Urothelium cell line (cell line): Measurements from ENCODE around the gene SERTM2.
"Not testable (repeated sequence)": the region's sequence is repeated elsewhere in the genome, so short reads cannot be mapped to it uniquely, and the experiment has no call there.

ENCODE experiments used
- DNase-seq: peaks from one replicate; pipeline ENCODE4 v3.0.0; 2011; ENCODE audit warnings: low spot score, mixed read lengths
- FAIRE-seq: peaks from 2 replicates; lab custom pipeline; 2011; peaks lifted over from hg19 to GRCh38; lab: Jason Lieb, UNC

SERTM2 gene

DNA sequence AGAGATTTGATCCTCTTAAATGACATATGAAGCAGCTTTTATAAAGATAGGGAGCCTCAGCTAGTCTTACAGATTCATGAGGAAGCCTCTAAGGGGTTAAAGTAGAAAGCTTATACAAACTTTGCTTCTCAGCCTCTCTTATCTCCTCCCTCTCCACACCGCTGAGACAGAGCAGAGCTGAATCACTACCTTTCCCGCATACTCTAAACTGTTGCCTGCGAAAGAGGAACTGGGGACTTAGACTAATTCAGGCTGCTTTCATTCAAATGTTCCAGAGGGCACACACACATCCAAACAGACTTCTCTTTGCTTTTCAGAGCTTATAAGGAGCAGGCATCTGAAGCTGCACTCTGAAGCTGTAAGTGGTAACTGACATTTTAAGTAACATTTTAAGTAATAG, at the start of gene SERTM2:
Gene SERTM2 (plus strand): TSS at position 169 of the 400 bp plus-strand sequence. CDS start 7,213 bp downstream, outside the sequence.
- DNase-seq (peak; percentile 1), FAIRE-seq (no peak)

DNA sequence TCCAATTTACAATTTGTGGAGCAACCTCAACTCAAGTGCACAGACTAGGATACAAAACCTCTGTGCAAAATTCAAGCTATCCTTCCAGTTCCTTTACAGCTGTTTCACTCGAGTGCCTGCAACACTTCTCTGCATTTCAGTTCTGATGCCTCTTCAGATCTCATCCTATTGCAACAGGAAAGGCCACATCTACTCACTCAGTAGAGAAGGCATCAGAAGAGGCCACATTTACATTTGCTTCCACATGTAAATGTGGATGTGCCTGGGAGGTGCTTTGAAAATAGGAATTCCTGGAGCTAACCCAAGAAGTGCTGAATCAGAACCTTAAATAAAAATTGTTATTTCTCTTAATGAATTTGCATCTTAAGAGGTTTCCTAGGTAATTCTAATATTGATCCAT, 45.8 kb upstream of the SERTM2 start:
- DNase-seq (no peak), FAIRE-seq (no peak)

DNA sequence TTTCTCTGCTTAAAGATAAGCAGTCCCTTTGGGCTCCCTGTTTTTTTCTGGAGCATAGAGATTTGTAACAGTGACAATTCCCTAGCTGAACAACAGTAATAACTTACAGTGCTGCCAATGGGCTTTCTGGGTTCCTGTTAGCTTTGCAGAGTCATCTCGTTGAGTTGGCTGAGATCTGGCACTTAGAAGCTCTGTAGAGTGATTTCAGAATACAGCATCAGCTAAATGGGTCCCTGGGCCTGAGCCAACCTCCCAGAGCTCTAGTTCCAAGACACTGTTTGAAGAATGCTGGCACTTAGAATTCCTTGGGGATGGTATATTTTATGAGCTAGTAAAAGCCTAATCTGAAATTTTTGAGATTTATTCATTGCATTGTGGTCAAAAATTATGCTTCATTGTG, 43.5 kb upstream of the SERTM2 start:
- DNase-seq, result no peak

DNA sequence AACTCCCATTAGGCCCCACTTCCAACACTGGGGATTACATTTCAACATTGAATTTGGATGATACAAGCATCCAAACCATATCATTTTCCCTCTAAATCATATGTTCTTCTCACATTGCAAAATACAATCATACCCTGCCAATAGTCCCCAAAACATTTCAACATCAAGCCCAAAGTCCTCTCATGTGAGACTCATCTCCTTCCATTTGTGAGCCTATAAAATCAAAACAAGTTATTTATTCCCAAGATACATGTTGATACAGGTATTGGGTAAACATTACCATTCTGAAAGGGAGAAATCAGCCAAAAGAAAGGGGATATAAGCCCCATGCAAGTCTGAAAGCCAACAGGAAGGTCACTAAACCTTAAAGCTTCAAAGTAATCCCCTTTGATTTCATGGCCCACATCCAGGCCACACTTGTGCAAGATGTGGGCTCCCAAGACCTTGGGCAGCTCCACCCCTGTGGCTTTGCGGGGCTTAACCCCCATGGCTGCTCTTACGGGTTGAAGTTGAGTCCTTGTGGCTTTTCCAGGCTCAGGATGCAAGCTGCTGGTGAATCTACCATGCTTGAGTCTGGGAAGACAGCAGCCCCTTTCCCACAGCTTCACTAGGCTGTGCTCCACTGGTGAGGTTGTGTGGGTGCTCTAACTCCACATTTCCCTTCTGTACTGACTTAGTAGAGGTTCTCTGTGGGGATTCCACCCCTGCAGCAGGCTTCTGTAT, 40.6 kb upstream of the SERTM2 start:
- no peak for FAIRE-seq
- DNase-seq, result no peak

More for the DNA sequence above, 43.5 kb upstream of the SERTM2 start:
- no peak for FAIRE-seq

DNA sequence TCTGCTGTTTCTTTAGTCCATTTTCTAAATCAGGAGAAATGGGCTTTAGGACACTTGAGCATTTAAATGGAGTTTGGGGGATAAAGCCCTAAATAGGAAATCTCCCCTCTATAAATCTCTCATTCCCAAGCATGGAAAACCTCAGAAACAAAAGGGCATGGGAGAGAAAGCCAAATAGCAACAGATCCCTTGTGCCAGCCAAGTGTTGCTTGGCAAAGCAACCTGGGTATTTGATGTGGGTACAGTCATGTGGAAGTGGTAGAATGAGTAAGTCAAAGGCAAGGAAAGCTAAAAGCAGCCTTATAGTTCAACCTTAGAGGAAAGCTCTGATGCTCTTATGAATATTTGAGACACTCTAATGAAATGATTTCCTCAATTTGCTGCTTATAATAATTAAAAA, 29.5 kb upstream of the SERTM2 start:
- FAIRE-seq (no peak), DNase-seq (no peak)

DNA sequence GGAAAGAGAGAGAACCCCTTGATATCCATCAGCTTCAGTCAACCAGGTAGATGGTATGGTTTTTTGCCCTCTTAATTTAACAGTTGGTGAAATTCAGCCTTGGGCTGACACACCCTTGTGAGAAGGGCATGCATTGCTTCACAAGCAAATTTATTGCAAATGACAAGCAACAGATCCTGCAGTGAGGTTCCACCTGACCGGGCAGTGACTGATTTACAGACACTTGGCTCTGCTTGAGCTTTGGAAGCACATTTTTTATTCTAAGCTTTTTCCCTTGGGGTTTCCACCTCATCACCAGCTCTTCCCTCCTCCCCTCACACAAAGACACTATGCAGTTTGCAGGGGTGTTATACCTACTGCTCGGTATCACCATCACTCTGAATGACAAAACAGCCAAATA, 28.3 kb upstream of the SERTM2 start:
- DNase-seq (no peak), FAIRE-seq (no peak)

DNA sequence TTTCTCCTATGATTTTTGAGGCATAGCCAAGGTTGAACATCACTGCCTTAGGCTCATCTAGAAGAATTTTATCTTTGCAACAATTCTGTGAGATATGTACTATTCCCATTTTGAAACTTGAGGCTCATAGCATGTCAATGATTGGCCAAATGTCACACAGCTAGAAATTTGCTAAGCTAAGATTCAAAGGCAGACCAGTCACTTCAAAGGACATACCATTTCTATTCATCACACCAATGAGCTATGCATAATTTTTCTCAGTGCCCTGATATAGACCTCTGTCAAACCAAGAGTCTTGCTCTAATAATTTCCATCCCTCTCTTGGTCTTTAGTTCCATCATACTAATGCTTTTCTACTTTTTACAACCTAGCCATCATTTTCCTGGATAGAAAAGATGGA, 27.6 kb upstream of the SERTM2 start:
- no peak for FAIRE-seq
- DNase-seq, result no peak

DNA sequence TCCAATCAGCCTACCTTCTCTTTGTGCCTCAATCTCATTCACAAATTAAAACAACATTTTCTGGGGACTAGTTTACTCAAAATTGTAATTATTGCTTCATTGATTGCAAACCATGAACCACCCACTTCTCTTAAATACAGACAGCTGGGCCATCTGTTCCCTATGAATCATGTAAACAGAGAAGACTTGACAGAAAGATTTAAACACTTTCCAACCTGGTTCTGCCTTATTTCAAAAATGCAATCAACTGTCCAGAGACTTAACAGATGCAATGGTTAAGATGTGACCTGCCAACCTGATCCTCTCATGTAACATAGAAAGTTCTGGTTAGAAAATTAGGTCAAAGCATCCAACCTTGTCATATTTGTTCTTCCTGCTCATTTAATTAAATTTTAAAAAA, 20.8 kb upstream of the SERTM2 start:
- DNase-seq (no peak), FAIRE-seq (no peak)

DNA sequence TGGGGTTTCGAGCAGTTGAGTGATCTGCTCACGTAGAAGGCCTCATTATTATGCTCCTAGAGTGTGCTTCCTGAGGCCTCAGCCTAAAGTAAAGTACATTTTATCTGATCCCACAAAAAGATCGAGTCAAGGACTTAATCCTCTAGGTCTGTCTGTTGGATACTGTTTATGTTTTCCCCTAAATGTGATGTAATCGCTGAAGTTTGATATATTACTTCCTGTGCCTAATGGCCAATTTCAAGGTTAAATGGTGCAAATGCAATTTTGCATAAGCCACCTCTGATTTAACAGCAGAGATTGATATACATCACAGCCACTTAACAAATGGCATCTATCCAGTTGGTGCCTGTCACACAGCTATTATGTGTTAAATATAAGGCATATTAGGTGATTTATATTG, 19.4 kb upstream of the SERTM2 start:
- no peak for DNase-seq
- no peak for FAIRE-seq

DNA sequence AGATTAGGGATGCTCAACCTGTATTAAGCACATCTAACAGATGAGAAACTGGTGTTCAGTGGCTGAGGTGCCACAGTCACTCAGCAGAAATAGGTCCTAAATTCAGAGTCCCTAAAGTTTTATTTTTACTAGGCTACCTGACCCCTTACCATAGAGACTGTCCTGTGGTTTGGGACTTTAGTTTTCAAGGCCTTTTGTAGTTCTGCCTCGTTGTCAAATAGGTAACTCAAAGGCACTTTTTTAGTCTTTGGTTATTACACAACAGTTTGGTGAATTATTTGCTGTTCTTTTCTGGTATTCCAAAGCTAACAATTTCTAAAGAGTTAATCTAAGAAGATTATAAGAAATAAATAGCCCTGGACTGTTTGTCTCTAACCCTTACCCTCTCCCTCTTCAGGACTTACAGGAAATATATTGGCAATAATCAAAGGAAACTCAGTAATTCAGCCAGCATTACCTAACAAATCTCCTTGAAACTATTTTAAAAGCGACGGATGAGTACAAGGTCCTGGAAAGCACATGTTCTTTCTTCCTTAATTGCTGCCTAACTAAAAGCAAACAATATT, 12.8 kb upstream of the SERTM2 start:
- DNase-seq (no peak), FAIRE-seq (no peak)

DNA sequence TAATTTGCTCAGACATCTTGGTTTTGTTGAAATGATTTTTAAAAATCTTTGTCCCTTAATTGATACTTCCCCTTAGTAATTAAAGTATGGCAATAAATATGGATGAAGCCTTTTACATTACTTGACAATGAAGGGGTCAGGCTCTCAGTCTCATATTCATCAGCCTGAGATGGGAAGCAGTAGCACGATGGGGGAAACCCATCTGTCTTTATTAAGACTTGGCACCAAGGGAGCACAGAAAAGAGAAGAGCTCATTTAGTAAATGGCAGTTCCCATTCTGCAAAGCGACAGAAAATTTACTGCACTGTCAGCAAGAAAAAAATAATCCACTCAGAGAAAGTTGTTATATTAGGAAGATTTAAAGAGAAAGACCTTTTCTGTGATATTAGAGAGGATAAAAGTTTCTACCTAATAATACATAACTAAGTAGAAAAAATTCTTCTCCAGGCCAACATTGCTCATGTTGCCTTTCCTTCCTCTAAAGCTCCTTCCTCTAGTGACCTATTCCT, 7.9 kb upstream of the SERTM2 start:
- no peak for FAIRE-seq
- DNase-seq, result no peak

DNA sequence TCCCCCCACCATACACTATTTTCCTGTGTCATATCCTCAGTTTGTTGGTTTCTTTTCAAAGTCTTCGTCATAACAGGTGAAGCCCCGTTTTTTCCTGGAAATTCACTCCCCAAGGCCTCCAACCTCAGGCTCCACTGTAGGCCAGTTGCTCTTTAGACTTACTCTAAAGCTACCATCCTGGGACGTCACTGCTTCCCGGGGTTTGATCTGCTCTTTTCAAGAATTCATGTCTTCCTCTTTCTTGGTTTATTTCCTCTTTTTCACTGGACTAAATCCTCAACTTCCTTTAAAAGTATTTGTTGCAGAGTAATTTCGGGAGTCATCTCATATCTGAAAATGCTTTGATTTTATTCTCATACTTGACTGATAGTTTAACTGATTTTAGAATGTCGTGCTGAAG, 6.5 kb upstream of the SERTM2 start:
- no peak for FAIRE-seq

DNA sequence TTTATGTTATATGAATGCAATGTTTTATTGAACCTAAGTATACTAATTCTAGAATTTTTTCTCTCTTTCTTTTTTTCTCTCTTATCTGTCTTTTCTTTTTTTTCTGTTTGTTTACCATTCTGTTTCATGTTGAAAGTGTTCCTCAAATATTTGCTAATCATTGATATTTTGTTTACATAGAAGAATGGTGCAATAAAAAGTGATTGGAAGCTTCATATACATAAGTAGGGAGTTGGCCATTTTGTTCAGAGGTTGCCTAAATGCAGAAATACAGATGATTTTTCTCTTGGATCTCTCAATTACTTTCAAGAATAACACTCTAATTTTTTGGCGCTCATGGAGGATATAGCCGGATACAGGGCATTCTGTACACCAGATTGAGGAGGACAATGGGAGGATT, 5.7 kb upstream of the SERTM2 start:
- FAIRE-seq (no peak), DNase-seq (no peak)

More for the DNA sequence above, 6.5 kb upstream of the SERTM2 start:
- DNase-seq, result no peak

DNA sequence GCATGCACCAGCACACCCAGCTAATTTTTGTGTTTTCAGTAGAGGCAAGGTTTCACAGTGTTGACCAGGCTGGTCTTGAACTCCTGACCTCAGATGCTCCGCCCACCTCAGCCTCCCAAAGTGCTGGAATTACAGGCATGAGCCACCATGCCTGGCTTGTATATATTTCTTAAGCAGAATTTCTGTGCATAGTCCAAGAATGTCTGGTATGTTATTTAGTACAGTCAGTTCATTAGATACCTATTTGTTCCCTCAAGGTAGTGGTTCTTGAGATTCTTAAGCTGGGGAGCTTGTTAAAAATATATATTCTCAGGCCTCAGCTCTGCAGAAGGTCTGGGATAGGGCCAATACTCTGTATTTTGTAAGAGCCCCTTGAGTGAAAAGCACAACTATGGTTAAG, 4.6 kb upstream of the SERTM2 start:
- FAIRE-seq (no peak), DNase-seq (no peak)

DNA sequence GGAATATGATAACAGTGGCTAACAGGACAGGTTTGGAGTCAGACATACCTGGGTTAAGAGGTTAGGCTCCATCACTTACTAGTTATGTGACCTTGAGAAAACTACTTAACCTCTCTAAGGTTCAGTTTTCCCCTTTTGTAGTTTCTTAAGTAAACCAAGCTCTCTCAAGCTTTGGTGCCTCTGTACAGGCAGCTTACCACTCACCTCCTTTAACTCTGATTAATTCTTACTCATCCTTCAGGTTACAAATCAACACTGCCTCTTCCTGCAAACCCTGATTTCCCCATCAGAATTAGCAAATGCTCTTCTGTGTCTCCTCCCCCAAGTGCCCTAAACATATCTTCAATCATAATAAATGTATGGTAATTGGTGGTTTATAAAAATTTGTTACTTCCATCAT, 3.5 kb upstream of the SERTM2 start:
- FAIRE-seq, result no peak
- DNase-seq, result no peak

DNA sequence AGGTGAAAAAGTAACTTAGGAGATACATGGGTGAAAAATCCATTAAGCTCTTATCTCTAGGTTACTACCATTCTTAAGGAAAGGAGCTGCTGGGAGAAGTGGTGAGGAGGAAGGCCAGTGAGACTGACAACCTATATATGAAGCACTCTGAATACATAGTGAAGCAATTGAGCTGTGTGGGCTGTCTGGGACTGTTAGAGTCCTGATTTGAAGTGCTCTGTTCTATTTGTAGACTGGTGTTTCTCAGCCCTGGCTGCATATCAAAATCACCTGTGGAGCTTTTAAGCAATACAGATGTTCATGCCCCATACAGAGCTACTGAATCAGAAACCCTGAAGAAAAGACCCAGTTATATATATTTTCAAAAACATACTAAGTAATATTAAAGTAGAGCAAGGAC, 3.9 kb downstream of the SERTM2 start:
- DNase-seq (no peak), FAIRE-seq (no peak)

DNA sequence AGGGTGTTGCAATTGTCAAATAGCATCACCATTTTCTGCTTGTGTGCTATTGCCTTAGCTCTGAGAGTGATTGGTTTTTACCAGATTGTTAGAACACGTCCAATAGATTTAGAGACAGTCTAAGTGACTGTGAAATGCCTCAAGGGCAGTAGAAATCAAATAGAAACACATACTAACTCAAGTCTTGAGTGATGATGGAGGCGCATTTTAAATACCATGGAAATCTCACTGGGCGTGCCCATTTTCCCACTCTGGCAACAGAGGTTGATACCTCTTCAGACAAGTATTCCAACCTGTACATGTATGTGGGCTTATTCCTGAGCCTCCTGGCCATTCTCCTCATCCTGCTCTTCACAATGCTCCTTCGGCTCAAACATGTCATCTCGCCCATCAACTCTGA, 7.2 kb downstream of the SERTM2 start:
- FAIRE-seq (no peak), DNase-seq (no peak)

DNA sequence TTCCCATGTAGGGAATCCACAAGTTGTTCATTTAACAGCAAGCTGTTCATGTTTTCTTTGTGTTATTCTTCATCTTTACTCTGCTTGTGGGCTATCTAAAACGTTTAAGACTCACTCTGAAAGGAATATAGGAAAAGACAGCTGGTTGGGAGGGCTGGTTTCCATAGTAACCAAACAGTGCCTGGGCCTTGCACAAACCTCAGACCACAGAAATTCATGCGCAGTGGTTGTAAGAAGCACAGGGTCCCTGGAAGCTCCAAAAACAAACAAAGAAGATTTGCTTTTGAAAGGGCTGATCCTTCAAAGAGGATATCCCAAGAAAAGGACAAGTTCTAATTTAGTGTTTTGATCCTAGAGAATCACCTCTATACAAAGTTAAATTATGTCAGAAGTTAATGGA, 7.8 kb downstream of the SERTM2 start:
- DNase-seq, result peak; percentile 4
- FAIRE-seq, result no peak

DNA sequence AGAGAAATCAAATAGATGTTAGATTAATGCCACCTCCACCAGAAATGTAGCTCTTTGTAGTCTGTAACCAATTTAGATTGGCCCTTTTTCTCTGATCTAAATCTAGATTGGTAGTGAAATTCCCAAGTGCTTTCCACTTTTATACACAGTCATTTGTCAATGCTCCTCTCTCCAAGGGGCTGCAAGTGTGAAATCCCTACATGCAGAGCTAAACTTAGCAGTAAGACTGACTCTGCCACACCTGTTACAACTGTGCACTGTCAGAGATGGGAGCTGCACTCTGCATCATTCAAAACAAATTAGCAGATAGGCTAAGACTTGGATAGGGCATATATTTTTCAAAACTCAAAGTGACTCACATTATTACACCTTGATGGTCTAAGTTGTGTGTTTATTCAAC, 9.1 kb downstream of the SERTM2 start:
- DNase-seq, result no peak
- FAIRE-seq, result no peak

DNA sequence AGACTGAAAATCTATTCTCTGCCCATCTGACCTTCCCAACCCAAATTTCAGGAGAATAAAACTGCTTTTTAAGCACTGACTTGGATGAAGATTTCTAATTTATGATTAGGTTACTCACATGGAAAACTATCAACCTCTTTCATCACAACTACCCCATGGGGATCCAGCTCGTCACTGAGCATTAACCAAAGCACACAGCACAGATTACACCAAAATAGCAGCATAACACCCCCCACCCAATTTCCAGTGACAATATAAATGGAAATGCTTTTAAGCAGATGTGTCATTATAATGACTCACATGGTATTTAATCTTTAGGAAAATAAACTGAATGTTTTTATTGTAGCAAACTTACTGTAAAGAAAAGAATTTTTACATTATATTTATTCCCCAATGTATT, 9.7 kb downstream of the SERTM2 start:
- FAIRE-seq (no peak), DNase-seq (no peak)

DNA sequence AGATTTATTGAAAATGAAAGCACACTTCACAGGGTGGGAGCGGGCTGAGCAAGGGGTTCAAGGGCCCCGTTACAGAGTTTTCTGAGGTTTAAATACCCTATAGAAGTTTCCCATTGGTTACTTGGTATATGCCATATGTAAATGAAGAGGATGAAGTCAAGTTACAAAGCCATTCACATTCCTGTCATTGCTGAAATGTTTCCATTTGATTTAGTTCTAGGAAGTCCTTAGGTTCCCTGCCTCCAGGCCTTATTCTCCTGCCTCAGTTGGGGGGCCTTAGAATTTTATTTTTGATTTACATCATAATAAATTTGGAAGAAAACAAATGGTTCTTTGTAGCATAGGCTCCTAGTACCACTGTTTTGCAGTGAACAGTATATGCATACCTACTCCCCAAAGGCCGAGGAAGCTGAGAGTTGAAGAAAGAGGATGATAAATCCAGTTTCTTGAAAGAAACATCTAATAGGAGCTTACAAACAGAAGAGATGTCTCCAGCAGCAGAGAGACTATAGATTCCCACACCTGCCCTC, 31.8 kb downstream of the SERTM2 start:
- no peak for FAIRE-seq

DNA sequence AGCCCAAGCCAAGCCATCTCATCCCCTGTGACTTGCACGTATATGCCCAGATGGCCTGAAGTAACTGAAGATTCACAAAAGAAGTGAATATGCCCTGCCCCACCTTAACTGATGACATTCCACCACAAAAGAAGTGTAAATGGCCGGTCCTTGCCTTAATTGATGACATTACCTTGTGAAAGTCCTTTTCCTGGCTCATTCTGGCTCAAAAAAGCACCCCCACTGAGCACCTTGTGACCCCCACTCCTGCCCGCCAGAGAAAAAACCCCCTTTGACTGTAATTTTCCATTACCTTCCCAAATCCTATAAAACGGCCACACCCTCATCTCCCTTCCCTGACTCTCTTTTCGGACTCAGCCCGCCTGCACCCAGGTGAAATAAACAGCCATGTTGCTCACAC, 37.8 kb downstream of the SERTM2 start:
- DNase-seq, FAIRE-seq: not testable (repeated sequence)

More for the DNA sequence above, 31.8 kb downstream of the SERTM2 start:
- no peak for DNase-seq
